Activated gamma-delta T cell (primary cell): ENCODE measurements around the gene C1QTNF9B.
A peak's percentile ranks its signal among the peaks of the same experiment; 100 is the strongest.
"Not testable (repeated sequence)": the region's sequence is repeated elsewhere in the genome, so short reads cannot be mapped to it uniquely, and the experiment has no call there.

ENCODE experiments used
- DNase-seq: peaks from one replicate; lab custom pipeline; 2025; lab: John Stamatoyannopoulos, UW

The C1QTNF9B gene

DNA sequence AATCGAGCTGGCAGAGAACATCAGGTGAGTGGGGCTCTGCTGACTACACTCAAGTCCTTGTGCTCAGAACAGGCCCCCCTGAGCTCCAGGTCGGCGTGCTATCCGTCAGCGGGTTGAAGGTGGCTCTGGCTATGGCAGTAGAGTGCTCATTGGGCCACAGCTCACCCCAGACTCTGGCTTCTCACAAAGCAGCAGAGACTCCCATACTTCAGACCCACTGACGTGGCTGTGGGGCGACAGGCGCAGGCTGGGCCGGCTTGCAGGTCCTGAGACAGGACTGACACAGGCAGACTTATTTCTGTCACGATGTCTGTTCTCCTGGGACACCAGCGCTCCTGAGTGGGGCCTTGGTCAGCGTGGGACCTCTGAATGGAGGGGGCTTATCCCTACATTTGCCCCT lies 2.6 kb downstream of the C1QTNF9B start:
- DNase-seq: not testable (repeated sequence)

- not testable (repeated sequence) for DNase-seq
Observed at GRCh38 chr13:23893791-23894190, 3.5 kb downstream of the C1QTNF9B start.

- DNase-seq: no peak
Observed at GRCh38 chr13:23889615-23890607, 7.4 kb downstream of the C1QTNF9B start.

GRCh38 chr13:23888658-23889614 lies 8.4 kb downstream of the C1QTNF9B start, which contains the start of gene MIPEP:
TSS of gene MIPEP (minus strand) at chr13:23889400. CDS start at chr13:23889320, 80 bp downstream.
- peak; percentile 82 for DNase-seq

DNA sequence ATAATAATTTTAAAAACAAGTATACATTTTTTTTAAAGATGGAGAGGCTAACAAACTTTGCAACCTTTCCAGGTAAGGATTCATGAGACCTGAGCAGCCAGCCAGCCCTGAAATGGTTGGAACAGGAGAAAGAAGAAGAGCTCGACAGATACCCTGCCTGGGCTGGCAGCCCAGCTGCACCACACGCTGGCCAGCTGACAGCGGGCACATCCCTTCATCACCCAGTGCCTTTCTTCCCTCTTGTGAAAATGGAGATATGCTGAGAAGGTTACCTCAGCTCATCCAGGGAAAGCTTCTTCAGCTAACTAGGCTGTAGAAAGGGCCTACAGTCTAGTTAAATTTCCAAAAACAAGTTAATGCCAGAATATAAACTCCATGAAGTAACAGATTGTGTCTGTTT lies 12.9 kb downstream of the C1QTNF9B start:
- DNase-seq: not testable (repeated sequence)

GRCh38 chr13:23883255-23883654 lies 14.0 kb downstream of the C1QTNF9B start:
- DNase-seq: no peak

DNA sequence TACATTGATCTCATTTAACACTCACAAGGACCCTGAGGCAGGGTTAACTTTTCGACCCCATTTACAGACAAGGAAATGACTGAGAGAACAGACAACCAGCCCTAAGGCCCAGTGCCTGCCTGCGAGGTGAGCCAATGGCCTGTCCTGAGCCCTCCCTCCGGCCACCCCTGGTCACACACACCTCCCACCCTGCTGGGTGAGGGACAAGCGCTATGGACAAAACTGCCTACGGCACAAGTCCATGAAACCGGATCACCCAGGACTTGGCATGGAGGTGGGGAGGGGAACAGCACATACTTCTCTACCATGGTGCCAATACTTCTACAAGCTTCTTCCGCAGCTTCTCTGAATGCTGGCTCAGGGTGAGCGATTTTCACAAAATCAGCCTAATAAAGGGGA lies 15.9 kb downstream of the C1QTNF9B start:
- not testable (repeated sequence) for DNase-seq

DNA sequence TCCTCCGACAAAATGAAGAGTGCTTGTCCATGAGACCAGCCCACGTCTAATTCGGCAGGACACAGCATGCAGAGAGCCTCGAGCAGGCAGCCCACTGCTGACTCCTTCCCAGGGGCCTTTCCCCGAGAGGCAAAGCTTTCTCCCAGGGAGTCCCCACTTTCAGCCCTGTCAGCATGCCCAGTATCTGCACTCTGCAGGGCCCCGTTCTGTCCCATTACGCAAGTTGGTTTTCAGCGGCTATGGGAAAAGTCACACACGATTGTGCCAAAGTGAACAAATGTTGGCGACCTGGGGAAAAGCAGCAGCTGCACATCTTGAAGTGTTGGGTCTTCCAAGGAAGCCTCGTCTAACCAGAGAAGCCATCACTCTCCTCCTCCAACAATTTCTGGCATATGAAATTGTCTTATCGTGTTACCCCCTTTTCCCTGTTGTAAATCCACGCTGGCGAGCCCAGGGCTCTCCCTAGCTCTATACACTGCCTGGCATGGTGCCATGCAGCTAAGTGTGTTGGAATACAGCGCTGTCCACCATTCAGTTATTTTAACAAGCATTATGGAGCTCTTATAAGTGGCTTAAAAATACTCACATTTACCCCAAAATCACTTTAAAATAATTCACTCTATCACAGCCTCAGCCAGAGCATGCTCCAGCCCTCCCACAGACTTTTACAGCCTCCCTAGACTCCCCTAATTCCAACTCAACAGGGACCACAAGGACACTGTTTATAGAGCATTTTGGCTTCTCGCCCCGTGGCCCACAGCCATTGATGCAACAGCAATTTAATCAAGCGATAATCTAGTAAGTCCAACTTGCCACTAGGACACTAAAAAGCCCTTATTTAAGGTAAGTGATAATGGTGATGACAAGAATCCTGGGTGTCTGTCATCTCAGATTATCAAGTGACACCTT lies 16.6 kb downstream of the C1QTNF9B start:
- DNase-seq: not testable (repeated sequence)

DNA sequence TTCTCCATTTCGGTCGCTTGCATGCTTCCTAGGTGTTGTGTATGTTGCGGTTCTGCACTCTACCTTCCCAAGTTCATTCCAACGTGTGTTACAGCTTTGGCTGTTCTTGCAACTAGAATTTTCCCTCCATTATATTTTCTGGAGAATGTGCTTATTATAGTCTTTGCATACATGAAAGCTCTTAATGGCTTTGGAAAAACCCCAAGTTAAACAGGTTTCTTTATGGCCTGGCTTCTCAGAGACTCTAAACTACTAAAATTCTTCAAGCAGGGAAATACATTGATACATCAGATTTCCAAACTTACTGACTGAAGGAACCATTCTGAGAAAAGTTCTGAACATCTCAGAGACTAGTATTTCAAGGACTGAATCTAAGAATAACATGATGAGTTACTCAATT lies 20.0 kb downstream of the C1QTNF9B start:
- no peak for DNase-seq

DNA sequence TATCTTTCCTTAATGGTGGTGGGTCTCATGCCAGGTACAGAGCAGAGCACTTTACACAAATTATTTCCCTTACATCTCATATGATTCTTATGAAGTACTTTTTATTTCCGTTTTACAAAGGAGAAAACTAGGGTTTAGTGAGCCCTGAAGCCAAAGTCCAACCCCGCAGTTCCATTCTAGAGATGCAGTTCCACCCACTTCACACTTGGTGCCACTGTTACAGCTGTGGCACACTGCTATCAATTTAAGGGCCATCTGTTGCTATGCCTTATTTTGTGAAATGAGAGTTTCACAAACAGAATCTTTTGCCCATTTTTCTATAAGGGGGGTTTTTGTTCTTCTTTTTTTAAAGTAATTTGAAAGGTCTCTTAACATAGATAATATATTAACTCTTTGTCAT lies 21.0 kb downstream of the C1QTNF9B start:
- DNase-seq: no peak

- no peak for DNase-seq
Observed at GRCh38 chr13:23871616-23872220, 25.6 kb downstream of the C1QTNF9B start.

DNA sequence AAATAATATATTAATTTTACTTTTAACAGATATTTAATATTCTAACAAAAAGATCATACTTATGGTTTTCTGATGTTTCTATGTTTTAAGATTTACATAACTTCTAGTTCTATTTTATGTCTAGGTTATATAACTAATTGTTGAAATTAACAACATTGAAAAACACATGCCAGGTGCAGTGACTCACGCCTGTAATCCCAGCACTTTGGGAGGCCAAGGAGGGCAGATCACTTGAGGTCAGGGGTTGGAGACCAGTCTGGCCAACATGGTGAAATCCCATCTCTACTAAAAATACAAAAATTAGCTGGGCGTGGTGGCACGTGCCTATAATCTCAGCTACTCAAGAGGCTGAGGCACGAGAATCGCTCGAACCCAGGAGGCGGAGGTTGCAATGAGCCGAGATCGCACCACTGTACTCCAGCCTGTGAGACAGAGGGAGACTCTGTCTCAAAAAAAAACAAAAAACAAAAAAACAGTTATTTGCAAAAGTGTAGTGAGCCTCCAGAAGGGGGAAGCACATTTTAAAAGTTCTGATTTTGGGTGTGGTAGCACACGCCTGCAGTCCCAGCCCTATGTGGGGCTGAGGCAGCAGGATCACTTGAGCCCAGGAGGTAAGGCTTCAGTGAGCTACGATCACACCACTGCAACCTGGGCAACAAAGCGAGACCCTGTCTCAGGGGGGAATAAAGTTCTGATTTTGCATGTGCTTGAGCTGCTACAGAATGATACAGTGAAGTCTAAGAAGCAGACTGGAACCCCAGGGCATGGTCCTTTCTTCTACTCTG lies 26.8 kb downstream of the C1QTNF9B start:
- no peak for DNase-seq

- no peak for DNase-seq
Observed at GRCh38 chr13:23868521-23868920, 28.8 kb downstream of the C1QTNF9B start.

DNA sequence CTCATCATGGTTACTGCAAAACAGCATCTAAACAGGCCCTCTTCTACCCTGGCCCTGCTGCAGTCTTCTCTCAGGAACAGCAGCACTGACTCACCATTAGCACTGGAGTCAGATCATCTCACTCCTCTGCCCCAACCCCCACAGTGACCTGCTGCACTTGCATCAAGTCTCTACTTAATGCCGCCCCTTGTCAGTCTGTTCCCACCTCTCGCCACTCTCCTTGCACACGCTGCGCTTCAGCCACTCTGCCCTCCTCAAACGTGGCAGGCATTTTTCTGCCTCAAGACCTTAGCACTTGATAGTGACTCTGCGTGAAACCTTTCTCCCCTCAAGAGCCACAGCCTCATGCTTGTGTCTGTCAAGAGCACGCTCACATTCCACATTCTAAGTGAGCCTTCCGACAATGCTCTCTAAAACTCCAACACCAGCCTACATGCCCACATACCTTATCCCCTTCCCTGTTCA lies 30.2 kb downstream of the C1QTNF9B start:
- no peak for DNase-seq

DNA sequence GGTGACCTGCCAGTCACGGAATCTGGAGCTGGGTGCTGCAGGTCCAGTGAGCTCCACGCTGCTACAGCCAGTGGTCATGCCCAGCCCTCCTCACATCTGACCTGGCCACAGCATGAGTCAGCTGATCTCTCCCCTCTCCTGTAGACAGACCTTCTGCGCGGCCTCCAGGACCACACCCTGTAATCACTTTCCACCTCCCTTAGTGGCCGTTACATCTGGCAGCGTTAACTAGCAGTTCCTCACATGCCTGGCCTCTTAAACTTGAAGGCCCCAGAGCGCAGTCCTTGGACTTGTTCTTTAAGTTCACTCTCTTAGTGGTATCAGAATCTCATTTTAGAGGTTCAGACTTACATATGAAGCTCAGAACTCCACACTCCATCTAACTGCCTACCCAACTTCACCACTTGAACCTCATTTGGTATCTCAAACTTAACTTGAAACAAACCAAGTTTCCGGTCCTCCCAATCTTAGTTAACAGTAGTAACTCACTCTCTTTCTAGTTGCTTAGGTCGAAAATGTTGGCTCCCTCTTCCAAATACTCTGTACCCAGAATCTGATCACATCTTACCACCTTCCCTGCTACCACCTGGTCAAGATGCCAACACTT lies 30.8 kb downstream of the C1QTNF9B start:
- DNase-seq: no peak

DNA sequence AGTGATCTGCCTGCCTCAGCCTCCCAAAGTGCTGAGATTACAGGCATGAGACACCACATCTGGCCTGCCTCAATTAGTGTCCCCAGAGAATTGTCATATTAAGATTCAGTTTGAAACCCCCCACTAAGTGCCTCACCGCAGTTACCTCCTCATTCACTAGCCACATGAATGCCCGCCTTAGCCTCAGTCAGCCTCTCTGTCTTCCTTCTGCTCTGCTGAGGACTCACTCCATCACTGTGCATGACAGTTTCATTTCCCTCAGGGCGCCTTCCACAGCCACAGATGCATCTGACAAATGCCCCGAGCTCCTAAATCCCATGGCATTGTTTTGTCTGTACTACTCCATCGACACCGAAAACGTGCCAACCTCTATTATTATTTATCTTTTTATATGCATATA lies 31.4 kb downstream of the C1QTNF9B start:
- no peak for DNase-seq

DNA sequence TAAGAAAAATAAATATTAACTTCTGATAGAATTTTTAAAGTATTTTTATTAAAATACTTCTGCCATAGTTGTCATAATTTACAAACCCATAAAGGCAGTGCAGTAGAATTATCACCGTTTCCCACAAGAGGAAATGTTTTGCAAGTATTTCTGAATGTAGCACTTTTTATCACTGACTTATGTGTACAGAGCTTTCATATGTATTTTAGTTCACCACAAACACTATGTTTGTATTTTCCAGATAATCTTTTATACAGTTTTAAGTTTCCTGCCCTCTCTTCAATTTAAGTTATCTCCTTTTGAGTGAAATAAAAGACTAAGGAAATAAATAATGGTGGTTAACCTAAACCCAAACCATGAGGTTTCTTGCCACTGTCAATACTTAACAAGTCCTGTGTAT lies 32.3 kb downstream of the C1QTNF9B start:
- DNase-seq: no peak

- DNase-seq: no peak
Observed at GRCh38 chr13:23861310-23861709, 36.0 kb downstream of the C1QTNF9B start.

DNA sequence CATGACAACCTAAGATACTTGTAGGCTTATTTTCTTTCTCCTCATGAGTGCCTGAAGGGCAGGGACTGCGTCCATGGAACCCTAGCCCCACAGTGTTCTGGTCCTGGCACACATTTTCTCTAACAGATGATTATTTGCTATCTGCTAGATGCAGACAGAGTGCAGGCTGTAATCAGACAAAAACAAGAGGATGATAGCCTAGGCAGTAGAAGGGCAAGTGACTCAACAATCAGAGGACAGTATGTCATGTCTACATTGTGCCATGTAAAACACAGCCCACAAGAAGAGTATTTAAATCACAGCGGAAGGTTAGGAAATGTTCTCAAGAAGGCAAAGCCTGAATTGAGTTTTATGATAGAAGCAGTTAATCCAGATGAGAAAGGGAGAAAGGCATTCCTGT lies 37.4 kb downstream of the C1QTNF9B start:
- no peak for DNase-seq
